ENCODE results near the gene OTULINL. TPM values are rescaled to one million over a fixed set of nuclear protein-coding genes. Genes with fewer than 3 reads are reported as not detected.

Gene OTULINL
- total and polyA plus RNA-seq, 2 donors from 2014 or later = 7.1 to 10.8 TPM

GRCh38 chr5:14572836-14573235, 8.8 kb upstream of the OTULINL start:
- no peak for TF ChIP-seq CTCF (IDR thresholded peaks at IDR 0.05; ENCODE audit: borderline replicate concordance, extremely low read depth, insufficient read depth)
- Histone ChIP-seq H3K36me3 (ENCODE audit: control insufficient read depth in 2 of 3, insufficient read depth in 3 of 3, low read length in 3 of 3) (no peaks in the 10 kb centered on the region), H3K9ac (ENCODE audit: low read length in 3 of 3) (no peak overlapping the region), H3K27me3 (ENCODE audit: control insufficient read depth, insufficient read depth, low read length) (no peaks in the 10 kb centered on the region), H3K9me3 (ENCODE audit: control insufficient read depth in 2 of 3, insufficient read depth in 1 of 3, low read length in 3 of 3) (no peaks in the 10 kb centered on the region), H3K27ac (ENCODE audit: low read depth in 2 of 2, low read length in 2 of 2) (no peak overlapping the region), H3K4me3 (ENCODE audit: low read length in 3 of 3) (no peak overlapping the region), H3K4me1 (ENCODE audit: control insufficient read depth in 2 of 3, insufficient read depth in 2 of 3, low read depth in 1 of 3, low read length in 3 of 3) (no peaks in the 10 kb centered on the region)
- FAIRE-seq = no peak
- no peak for DNase-seq
- intact Hi-C loops (cut with DNase I) = no loop called here

GRCh38 chr5:14574096-14574495, 7.5 kb upstream of the OTULINL start:
- Histone ChIP-seq H3K4me1 (ENCODE audit: control insufficient read depth in 2 of 3, insufficient read depth in 2 of 3, low read depth in 1 of 3, low read length in 3 of 3) (no peaks in the 10 kb centered on the region), H3K27ac (ENCODE audit: low read depth in 2 of 2, low read length in 2 of 2) (no peak overlapping the region), H3K36me3 (ENCODE audit: control insufficient read depth in 2 of 3, insufficient read depth in 3 of 3, low read length in 3 of 3) (no peaks in the 10 kb centered on the region), H3K27me3 (ENCODE audit: control insufficient read depth, insufficient read depth, low read length) (no peaks in the 10 kb centered on the region), H3K4me3 (ENCODE audit: low read length in 3 of 3) (no peak overlapping the region), H3K9ac (ENCODE audit: low read length in 3 of 3) (no peak overlapping the region), H3K9me3 (ENCODE audit: control insufficient read depth in 2 of 3, insufficient read depth in 1 of 3, low read length in 3 of 3) (no peaks in the 10 kb centered on the region)
- no peak for TF ChIP-seq CTCF (IDR thresholded peaks at IDR 0.05; ENCODE audit: borderline replicate concordance, extremely low read depth, insufficient read depth)
- DNase-seq (no peak), FAIRE-seq (no peak)
- intact Hi-C loops (cut with DNase I) = no loop called here

GRCh38 chr5:14574891-14575508, 6.6 kb upstream of the OTULINL start:
- intact Hi-C loops (cut with DNase I) = no loop called here
- no peaks in the 10 kb centered on the region for H3K36me3 ChIP-seq (ENCODE audit: control insufficient read depth in 2 of 3, insufficient read depth in 3 of 3, low read length in 3 of 3)
- no peak overlapping the region for H3K4me3 ChIP-seq (ENCODE audit: low read length in 3 of 3)
- no peak overlapping the region for H3K9ac ChIP-seq (ENCODE audit: low read length in 3 of 3)
- H3K9me3 ChIP-seq (ENCODE audit: control insufficient read depth in 2 of 3, insufficient read depth in 1 of 3, low read length in 3 of 3) = no peaks in the 10 kb centered on the region
- no peaks in the 10 kb centered on the region for H3K27me3 ChIP-seq (ENCODE audit: control insufficient read depth, insufficient read depth, low read length)
- FAIRE-seq (no peak), DNase-seq (no peak)
- no peak for TF ChIP-seq CTCF (IDR thresholded peaks at IDR 0.05; ENCODE audit: borderline replicate concordance, extremely low read depth, insufficient read depth)
- H3K4me1 ChIP-seq (ENCODE audit: control insufficient read depth in 2 of 3, insufficient read depth in 2 of 3, low read depth in 1 of 3, low read length in 3 of 3) = no peaks in the 10 kb centered on the region
- no peak overlapping the region for H3K27ac ChIP-seq (ENCODE audit: low read depth in 2 of 2, low read length in 2 of 2)

- Histone ChIP-seq H3K4me1 (ENCODE audit: control insufficient read depth in 2 of 3, insufficient read depth in 2 of 3, low read depth in 1 of 3, low read length in 3 of 3) (peaks cover 0 to 3% (median under 1%) of the 10 kb centered on the region in 3 donors), H3K27ac (ENCODE audit: low read depth in 2 of 2, low read length in 2 of 2) (no peak overlapping the region), H3K4me3 (ENCODE audit: low read length in 3 of 3) (no peak overlapping the region), H3K27me3 (ENCODE audit: control insufficient read depth, insufficient read depth, low read length) (no peaks in the 10 kb centered on the region), H3K36me3 (ENCODE audit: control insufficient read depth in 2 of 3, insufficient read depth in 3 of 3, low read length in 3 of 3) (no peaks in the 10 kb centered on the region), H3K9ac (ENCODE audit: low read length in 3 of 3) (no peak overlapping the region), H3K9me3 (ENCODE audit: control insufficient read depth in 2 of 3, insufficient read depth in 1 of 3, low read length in 3 of 3) (no peaks in the 10 kb centered on the region)
- DNase-seq = no peak
- no peak for FAIRE-seq
- intact Hi-C loops (cut with DNase I) = no loop called here
- no peak for TF ChIP-seq CTCF (IDR thresholded peaks at IDR 0.05; ENCODE audit: borderline replicate concordance, extremely low read depth, insufficient read depth)
Measured at GRCh38 chr5:14576206-14576605, 5.4 kb upstream of the OTULINL start.

Data from kidney (tissue), 14 donors.